GM21515 (cell line): ENCODE results near the gene TBC1D22A.

Experiments used
- ATAC-seq: cut with Tn5 transposase; IDR thresholded peaks from one replicate; pipeline ENCODE4 v1.9.1; 2021; ENCODE audit not compliant: unreplicated experiment

The TBC1D22A gene

DNA sequence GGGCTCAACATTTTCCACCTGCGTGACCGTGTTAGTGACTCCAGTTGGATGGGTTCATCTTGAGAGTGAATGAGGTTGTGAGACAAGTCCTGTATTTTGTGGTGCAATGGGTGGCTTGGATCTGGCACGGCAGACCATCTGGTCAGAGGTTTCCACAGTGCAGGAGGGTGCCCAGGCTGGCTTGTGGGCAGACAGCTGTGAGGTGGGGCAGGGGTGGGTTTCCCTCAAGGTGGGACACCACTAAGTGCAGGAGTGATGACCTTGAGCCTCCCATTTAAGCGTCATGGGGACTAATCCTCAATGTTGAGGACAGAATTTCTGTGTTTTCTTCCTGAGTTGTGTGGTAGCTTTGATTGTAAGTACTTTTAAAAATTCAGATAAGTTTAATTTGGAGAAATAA, 220.6 kb downstream of the TBC1D22A start:
- no peak for ATAC-seq

DNA sequence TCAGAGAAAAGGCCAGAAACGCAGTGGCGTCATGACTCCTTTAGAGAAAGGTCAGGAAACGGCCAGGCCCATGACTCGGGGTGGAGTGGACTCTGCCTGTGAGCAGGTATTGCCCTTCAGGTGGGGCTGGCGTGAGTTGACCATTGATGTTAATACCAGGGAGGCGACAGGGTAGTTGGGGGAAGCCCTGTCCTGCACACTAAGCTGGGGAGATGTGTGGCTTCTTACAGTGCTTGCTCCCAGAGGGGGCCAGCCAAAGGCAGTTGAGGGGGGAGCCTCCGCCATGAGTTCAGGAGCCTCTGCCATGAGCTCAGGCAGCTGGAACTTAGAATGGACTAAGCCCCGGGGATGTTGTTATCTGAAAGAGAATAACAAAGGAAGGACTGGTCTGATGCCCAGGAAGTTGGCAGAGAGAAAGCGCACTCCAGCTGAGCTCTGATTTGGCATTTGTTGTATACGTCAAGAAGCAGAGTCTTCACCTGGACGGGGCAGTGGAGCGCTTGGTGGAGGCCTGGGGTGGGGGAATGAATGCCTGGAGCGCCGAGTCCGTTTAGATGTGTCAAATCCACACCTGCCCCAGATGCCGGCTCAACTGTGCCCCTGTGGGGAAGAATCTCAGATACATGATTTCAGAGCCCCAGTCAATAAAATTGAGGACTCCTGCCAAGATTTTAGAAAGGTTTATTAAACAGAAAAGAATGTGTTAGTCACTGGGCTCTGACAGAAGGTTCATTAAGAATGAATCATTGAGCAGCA, 222.5 kb downstream of the TBC1D22A start:
- ATAC-seq = no peak

DNA sequence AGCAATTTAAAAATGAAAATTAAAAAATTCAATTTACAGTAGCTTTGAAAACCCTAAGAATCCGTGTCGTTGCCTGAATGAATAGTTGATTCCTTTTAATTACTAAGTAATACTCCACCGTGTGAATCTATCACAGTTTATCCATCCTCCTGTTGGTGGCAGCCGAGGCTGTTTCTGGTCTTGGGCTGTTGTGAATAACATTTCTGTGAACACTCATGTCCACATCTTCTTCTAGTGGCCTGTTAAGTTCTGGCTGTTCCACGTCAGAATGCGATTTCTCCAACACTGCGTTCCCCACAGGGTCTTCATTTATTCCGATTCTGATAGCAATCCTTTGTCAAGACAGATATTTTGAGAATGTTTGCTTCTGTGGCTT, 223.0 kb downstream of the TBC1D22A start:
- no peak for ATAC-seq

DNA sequence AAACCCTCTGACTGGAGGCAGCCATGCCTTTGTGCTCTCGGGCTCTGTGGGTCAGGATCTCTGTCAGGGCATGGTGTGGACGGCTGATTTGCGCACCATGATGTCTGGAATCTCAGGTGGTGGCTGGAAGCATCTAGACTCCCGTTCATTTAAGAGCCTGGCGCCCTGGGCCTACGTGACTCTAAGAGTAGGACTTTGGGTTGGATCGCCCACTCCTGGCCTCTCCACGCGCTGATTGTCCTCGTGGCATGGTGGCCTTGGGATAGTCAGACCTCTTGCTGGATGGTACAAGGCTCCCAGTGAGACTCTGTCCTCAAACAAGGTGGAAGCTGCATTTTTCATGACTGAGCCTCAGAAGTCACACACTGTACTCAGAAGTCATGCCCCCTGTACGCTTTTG, 224.3 kb downstream of the TBC1D22A start:
- no peak for ATAC-seq

DNA sequence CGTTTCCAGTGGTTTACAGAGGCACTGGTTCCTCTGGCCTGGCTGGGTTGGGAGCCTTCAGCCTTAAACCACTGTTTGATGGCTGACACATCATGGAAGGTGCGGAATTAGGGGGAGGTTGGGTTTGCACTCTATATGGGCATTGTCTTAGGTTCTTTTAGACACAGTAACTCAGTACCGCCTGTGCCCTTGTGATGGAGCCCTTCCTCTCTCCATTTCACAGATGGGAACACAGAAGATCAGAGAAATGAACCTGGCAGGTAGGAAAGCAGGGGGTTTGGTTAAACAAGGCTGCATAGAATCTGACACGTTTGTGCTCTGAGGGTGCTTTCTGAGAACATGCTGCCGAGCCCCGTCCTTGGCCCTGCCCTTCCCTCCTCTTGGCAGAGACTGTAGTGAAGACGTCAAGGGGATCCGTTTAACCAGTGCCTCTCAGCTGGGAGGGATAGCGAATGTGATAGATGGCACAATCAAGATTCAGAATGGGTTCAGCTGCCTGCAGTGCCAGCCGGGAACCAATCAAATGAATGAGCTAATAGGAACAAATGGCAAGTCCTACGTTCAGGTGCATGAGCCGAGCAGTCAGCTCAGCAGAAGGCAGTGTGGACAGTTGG, 228.6 kb downstream of the TBC1D22A start:
- no peak for ATAC-seq

DNA sequence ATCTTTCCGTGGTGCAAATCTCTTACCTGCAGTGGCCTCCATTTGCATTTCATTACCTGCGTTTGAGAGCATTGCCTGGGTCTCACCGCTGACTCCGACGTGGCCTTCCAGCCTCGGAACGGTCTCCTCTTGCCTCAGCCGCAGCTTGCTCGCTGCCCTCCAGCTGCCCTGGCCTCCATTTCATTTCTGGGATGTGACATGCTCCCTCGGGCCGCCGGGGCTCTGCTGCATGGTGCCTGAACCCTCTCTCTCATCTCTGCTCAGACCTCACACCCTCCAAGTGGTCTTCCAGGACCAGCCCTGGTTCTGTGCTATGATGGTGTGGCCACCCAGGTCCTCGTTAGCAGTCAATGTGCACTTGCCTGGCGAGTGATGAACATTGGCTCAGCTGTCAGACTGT, 229.2 kb downstream of the TBC1D22A start:
- no peak for ATAC-seq

DNA sequence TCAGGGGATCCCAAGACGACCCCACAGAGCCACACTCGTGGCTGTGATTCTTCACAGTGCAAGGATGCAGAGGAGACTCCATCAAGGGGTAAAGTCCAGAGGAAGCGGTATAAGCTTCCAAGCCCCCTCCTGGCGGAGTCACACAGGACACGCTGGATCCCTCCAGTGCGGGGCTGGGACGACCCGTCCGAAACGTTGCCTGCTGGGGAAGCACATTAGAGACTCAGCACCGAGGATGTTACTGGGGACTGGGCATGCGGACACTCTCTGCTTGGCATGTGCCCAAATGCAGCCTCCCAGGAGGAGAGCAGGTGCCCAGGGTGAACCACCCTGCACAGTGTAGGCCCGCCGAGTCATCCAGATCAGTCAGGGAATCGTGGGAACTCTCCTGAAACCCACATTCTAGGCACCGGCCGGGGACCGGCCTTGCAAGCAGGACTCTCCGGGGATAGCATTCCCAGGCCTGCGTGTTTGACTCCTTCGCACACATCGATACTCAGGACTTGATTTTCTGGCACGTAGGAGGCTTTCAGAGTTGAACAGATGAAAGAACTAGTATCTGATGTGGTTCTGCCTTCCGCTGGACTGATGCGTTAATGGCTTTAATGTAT, 229.8 kb downstream of the TBC1D22A start:
- no peak for ATAC-seq

DNA sequence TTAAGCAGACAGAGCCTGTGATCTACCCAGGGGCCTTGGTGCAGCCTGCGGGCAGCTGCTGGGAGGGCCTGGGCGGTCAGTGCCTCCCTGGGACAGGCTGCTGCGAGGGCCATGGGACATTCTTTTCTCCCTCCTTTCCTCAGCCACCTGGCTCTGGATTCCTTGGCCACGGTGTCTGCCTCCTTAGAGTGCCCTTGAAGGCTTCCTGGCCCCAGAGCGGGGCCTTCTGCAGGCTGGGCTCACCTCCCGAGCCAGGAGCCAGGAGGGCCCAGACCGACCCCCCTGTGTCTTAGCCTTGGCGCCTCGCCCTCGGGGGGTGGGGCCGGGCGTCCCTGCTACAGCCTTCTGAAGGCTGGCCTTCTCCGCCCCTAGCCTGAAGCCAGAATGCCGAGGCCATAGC, 231.2 kb downstream of the TBC1D22A start:
- no peak for ATAC-seq

DNA sequence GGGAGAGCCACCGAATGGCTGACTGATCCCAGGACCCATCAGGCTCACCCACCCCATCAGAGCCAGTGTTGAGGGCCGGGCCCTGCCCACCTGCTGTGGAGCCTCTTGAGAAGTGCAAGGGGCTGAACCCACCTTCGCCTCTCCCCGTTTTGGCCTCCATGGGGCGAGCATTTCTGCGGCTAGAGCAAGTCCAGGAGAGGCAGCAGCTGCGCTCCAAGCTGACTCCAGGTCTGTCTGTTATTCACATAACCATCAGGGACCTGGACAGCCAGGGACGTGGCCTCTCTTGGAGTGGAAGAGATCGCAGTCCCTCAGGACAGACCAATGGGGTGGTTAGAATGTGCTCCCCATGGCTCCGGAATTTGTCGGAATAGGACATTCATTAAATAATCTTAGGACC, 231.8 kb downstream of the TBC1D22A start:
- no peak for ATAC-seq

DNA sequence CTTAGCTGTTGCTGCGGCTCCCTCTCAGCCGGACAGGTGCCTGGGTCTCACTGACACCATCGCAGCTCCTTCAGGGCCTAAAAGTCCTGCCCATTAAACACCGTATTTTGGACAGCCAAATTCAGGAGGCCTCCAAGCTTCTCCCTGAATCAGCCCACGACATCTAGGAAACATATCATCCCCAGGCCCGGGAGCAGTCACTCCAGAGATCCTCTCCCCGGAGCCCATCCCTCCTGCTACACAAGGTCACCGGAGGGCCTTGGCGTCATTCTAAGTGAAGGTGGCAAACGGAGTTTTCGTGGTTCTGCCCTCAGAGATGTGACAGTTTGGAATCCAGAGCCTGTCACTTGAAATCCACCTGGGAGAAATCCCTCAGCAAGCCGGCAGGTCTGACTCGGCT, 232.5 kb downstream of the TBC1D22A start:
- no peak for ATAC-seq

DNA sequence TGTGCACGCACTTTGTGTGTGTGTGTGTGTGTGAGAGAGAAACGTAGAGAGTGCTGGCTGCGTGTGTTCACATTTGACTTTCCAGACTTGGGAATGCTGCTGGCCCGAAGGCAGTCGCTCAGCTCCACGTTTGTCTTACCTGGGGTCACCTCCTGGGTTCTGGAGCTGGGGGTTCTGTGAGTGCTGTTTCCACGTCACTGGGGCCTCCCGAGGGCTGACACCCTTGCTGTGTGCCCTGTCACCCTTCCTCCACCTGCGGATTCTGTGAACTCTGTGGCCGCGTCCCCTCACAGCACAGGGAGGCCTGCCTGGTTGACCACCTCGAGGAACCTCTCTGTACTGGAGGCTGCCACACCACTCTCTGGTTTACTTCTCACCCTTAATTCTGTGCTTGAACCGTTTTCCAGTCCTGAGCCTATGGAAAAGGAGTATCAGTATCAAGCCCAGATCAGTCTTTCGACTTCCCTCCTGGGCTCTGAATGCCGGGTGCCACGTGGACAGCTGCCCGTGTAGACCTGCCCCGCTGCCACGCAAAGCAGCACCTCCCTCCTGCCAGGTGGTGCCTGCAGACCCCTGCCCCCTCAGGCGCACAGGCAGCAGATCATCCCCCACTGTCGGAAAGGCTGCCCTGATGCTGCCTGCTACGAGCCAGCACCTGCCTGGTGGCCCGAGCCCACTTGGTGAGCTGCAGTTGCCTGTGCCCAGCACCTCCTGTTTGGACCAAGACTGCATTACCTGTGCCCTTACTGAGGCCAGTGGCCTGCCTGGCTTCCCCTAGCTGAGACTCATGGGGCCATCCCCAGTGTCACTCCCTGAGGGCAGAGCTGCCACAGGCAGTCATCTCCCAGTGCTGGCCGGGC, 233.3 kb downstream of the TBC1D22A start:
- no peak for ATAC-seq

DNA sequence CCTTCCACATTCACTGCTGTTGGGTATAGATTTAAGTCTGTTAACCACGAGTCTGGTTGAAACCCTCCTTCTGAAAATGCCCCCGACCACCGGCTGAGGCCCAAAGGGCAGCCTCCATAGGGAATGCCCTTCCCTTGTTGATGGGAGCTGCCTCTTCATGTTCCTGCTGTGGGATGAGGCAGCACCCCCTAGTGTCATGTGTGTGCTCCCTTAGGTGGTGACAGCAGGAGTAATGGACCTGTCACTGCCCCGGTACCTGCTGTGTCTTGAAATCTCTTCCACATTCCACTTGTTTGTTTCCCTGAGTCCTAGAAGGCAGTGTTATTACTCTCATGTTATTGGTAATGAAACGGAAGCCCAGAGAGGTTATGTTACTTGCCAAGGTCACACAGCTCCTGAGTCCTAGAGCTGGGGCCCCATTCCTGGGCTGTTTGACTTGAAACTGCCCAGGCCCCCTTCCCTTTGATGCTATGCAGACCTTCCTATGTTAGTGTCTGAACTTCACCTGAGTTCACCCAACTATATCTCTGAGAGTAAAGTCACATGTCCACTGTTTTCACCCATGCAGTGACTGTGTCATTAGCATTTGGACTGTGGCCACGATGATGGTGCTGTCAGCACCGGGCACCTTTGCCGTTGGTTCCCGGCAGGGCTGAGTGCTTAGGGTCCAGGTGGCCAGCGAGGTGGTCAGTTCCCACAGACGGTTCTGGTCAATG, 234.3 kb downstream of the TBC1D22A start:
- no peak for ATAC-seq

DNA sequence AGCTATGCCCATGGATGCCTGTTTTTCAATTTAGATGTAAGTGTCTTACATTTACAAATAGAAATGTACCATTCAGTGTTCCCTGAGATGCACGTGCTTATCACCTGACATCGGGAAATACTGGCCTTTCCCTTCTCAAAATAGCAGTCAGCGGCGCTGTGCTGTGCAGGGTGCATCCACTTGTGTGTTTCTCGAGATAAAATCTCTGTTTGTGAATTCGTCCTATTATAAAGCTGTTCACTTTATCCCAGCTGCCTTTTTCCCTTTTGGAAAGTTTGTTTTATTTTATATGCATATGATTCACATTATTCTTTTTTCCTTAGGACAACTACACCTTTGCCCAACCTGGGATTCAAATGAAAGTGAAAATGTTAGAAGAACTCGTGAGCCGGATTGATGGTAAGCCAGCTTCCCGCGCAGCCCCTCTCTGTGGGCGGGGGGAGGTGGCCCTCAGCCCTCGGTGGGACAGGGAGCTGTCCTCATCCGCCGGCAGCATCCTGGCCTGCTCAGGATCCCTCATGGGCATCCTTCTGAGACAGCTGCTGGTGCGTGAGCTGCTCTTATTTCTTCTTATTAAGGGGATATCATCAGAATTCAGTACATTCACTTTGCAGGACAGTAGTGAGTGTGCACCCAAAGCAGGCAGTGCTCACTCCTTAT, 235.0 kb downstream of the TBC1D22A start:
- no peak for ATAC-seq

DNA sequence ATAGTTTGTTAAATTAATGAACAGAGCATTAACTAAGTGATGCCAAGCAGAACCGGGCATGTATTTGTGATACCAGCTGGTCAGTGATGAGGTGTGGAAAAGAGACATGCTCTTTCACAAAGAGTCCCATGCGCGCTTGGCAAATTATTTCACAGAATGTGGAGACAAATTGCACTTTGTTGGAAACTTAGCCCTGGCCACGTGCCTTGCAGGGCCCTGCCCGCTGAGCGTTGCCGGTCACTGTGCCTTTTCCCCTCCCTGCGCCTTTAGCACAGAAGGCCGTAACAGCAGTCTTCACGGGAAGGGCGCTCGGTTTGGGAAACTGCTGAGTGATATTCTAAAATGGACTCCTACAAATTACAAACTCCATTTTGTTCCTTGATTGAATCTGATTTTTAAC, 235.9 kb downstream of the TBC1D22A start:
- no peak for ATAC-seq

DNA sequence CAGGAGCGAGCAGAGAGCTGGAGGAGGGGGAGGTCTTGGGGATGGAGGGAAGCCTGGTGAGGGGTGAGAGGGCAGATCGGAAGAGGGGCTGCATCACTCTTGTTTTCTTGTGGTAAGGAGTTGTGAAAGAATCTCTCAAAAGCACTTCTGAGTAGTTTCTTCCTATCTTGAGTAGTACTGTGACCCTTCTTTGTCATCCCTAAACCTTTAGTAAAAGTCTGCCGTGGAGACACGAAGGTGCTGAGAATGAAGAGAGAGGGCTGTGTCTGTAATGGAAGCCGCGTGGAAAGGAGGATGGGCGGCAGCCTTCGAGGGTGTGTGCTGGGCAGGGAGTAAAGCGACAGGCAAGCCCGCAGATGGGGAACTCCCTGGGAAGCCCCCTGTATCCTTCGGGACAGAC, 237.8 kb downstream of the TBC1D22A start:
- no peak for ATAC-seq

DNA sequence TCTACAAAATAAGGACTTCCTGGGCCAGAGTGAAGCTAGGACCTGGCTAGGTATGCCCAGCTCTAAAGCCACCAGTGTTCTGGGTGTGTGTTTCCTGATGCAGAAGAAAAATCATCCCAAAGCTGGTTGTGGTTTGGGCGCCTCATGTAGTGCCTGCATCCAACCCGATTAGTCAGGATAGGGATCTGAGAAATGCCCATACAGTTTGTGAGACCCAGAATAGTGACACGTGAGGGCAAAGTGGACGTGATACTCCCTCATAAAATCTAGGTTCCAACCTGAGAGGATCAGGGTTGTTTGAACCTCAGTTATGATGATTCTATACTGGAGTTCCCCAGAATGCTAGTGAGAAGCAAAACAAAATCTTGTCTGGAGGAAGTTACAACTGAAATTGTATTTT, 238.4 kb downstream of the TBC1D22A start:
- peak; percentile 33 for ATAC-seq

DNA sequence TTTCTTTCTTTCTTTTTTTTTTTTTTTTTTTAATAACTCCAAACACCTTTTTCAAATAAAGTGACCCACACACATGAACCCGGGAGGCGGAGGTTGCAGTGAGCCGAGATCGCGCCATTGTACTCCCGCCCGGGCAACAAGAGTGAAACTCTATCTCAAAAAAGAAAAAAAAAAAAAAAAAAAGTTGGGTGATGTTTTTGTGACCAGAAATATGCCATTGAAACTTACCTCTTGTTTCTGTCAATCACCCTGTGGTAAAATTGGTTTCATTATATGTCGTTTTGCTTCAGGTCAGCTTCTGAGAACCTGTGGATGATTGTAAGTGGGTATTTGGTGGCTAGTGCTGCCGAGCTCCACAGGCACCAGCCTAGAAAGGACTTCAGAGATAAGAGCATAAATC, 238.8 kb downstream of the TBC1D22A start:
- ATAC-seq = peak; percentile 48

DNA sequence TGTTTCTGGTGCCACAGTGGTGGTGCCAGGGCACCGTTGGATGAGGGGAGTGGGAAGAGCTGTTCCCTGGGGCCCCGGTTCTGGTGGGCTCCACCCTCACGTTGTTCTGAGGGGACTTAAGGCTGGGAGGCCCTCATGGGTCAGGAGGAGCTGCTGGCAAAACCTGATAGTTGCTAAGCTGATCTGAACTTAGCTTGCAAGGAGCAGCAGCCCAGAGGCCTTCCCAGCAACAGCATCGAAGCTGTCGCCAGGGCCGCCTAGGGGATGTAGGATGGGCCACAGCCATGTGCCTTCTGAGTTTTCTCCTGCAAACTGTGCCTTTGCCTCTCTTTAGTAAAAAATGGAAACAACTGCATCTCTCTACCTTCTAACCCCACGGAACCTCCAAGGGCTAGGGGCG, 240.2 kb downstream of the TBC1D22A start:
- no peak for ATAC-seq

DNA sequence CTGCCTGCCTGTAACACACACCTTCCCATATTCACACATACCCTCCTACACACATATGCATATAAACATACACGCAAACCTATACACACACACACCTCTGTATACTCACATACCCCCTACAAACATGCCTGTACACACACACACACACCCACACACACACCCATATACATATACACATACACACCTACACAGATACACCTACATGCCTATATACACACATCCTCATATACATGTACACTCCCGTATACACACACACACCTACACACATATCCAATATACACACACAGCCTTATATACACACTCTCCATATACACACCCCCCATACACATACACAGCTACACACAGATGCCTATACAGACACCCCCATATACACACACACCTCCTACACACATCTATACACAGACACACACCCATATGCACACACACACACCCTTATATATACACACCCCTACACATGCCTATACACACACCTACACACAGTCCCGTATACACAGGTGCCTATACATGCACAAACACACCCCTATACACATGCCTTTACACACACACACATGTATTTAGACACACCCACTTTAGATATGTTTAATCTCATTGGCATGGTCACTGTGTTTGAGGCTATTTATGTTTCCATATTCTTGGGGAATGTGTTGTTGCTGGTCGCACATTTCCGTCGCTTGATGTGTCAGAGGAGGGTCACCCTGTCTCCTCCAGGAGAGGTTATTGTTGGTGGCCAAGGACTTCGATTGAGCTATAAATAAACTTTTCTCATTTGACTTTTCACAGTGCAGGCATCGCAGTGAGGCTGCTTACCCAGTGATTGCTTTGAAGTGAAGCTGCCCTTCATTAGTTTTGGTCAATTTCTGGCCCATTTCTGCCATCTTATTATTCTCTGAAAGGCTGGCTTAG, 243.3 kb downstream of the TBC1D22A start:
- ATAC-seq = no peak
